Activated CD8-positive, alpha-beta memory T cell treated with anti-CD3 and anti-CD28 coated beads, Interleukin-2, amount 50 U/mL, for 1 hour (primary cell): Measurements from ENCODE around the gene AAK1.
"Not testable (repeated sequence)": the region's sequence is repeated elsewhere in the genome, so short reads cannot be mapped to it uniquely, and the experiment has no call there.

Source experiments
- DNase-seq: peaks from one replicate; pipeline ENCODE4 v3.0.0-alpha.2; 2020; ENCODE audit errors: extremely low read depth

AAK1 gene

DNA sequence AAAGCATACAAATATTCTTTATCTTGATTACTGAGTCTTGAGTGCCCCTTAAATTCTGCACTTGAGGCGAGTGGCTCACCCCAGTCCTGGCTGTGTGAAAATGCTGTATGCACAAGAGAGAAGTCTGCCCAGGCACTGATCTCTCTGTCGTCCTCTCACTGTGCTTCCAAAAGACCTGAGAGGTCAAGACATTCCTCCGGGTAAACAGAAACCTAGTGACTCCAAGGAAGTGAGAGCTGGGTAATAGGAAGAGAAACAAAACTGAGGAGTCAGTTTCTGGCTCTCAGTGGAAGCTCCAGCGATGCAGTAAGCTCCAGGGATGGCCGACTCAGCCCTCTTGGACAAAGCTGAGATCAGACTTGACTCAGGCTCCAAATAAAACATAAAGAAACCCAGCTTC, 70.9 kb downstream of the AAK1 start:
- DNase-seq = no peak

DNA sequence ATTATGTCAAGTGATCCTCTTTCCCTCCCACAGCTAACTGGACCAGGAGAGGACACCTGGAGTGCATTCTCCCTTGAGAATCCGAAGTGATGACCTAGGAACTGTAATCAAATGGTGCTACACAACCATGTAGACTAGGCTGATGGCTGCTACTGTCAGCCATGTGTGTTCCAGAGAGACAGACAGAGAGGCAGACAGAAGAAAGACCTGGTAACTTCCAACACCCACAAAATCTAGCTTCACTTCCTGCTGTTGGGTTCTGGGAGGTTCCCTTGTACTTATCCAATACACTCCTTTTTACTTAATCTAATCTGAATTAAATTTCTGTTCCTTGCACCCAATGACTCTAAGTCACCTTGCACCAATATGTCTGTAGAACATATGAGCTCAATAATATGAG, 72.3 kb downstream of the AAK1 start:
- DNase-seq = no peak

DNA sequence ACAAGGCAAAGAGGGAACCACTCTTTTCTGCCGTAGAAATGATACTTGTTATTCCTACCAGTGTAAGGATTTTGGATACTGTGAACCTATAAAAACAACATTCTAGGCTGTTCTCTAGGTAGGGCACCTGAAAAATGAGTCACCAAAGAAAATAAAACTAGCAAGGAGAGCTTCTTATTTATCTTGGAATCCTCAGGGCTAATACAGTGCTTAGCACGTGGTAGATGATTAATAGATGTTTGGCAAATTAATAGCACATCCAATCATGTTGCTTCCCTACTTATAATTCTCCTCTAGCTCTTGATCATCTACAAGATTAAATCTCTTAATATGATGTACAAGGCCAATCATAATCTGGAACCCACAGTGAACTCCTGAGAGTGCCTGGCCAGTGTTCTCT, 73.1 kb downstream of the AAK1 start:
- no peak for DNase-seq

- no peak for DNase-seq
Measured at GRCh38 chr2:69567909-69568300, 75.6 kb downstream of the AAK1 start.

- no peak for DNase-seq
Measured at GRCh38 chr2:69567157-69567908, 76.2 kb downstream of the AAK1 start.

GRCh38 chr2:69566669-69567068, 76.9 kb downstream of the AAK1 start:
- no peak for DNase-seq

GRCh38 chr2:69565431-69565839, 78.1 kb downstream of the AAK1 start:
- DNase-seq = peak; percentile 36

- no peak for DNase-seq
Measured at GRCh38 chr2:69564604-69565003, 78.9 kb downstream of the AAK1 start.

GRCh38 chr2:69563021-69563420, 80.5 kb downstream of the AAK1 start:
- DNase-seq = no peak

DNA sequence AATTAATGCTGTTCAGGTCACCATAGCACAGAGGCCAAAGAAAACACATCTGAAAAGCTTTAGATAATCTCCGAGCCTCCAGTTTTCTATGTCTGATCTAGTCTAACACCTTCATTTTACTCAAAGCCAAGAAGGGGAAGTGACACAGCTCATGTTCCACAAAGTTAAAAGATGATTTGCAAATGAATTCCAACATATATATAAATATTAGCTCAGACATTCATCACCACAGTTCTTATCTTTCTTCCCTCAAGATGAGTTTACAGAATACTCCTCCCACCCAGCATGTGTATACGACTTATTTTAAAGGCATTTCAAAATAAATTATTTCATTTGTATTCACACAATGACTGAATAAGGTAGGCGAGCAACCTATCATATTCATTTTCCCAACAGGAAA, 82.4 kb downstream of the AAK1 start:
- DNase-seq = no peak

GRCh38 chr2:69560147-69560482, 83.4 kb downstream of the AAK1 start:
- no peak for DNase-seq

GRCh38 chr2:69559442-69560146, 83.9 kb downstream of the AAK1 start:
- no peak for DNase-seq

- DNase-seq = no peak
Measured at GRCh38 chr2:69556008-69556407, 87.5 kb downstream of the AAK1 start.

GRCh38 chr2:69554981-69555380, 88.6 kb downstream of the AAK1 start:
- DNase-seq = no peak

- DNase-seq = no peak
Measured at GRCh38 chr2:69554568-69554967, 89.0 kb downstream of the AAK1 start.

DNA sequence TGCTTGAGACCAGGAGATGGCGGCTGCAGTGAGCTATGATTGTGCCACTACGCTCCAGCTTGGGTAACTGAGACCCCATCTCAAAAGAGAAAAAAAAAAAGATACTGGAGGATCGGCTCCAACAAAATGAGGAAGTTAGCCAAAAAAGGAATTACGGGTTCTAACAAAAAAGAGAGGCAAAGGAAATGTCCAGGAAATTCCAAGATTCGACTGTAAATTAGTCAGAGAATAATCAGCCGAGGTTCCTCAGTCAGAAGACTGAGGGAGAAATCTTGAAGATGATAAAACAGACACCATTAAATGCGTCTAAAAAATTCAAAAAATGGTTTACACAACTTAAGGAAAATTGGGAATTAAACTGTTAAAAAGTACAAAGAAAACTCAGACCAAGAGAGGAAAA, 89.5 kb downstream of the AAK1 start:
- no peak for DNase-seq

GRCh38 chr2:69550511-69550910, 93.0 kb downstream of the AAK1 start:
- not testable (repeated sequence) for DNase-seq

DNA sequence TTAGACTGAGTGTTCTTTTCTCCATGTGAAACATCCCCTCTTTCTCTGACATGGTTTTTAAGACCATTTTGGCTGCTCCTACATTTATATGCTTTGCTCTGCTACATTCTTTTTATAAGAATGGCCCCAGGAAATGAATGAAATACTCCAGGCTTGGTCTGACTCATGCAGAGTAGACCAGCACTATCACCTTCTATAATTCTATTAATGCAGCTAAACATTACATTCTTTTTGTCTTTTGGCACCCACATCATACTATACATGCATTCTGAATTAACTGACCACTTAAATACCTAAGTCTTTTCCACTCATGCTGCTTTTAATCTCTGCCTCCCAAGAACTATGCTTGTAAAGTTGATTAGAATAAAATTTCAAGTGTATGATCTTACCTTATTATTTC, 94.1 kb downstream of the AAK1 start:
- no peak for DNase-seq

- no peak for DNase-seq
Measured at GRCh38 chr2:69547984-69548715, 95.4 kb downstream of the AAK1 start.

GRCh38 chr2:69546646-69547045, 96.9 kb downstream of the AAK1 start:
- DNase-seq = no peak

DNA sequence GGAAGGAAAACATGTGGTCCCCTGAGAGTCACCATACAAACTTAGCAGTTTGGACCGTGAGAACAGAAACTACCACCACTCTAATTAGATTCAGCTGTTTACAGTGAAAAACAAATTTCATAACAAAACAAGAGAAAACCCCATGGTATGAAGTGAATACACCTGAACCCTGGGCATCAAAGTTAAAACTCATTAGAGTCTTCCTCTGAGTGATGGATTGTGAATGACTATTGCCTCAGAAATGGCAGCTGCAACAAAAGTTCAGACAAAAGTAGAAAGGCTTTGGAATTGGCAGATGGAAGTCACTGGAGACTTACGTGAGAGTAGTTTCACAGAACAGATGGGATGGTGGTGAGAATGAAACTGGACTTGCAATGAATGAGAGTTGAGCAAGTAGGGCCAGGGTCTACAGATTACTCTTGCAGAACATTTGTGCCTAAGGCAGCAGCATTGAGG, 98.0 kb downstream of the AAK1 start:
- DNase-seq = no peak

DNA sequence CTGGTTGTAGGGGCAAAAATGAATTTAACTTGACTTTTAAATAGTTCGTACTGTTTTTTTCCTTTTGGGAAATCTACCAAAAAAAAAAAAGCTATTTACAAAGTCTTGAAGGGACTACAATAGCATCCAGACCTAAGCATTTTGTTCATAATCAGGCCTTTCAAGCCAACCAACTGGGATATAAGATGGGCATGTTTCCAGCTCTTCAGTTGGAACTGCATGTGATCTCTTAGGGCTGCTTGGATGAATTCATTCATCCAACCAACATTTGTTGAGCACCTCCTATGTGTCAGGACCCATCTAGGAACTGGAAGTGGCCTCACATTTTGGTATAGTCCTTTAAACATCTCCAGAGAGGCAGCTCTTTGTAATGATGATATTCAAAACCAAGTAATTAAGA, 98.6 kb downstream of the AAK1 start:
- no peak for DNase-seq

GRCh38 chr2:69539549-69539908, 104.0 kb downstream of the AAK1 start:
- DNase-seq = no peak
